Measurements from ENCODE around the gene NDUFAF5. TPM values are rescaled to one million over a fixed set of nuclear protein-coding genes. Genes with fewer than 3 reads are reported as not detected.

Gene NDUFAF5
- total RNA-seq, 4 donors from 2014 or later, result 4.0 to 18.4 (median 14.8) TPM

DNA sequence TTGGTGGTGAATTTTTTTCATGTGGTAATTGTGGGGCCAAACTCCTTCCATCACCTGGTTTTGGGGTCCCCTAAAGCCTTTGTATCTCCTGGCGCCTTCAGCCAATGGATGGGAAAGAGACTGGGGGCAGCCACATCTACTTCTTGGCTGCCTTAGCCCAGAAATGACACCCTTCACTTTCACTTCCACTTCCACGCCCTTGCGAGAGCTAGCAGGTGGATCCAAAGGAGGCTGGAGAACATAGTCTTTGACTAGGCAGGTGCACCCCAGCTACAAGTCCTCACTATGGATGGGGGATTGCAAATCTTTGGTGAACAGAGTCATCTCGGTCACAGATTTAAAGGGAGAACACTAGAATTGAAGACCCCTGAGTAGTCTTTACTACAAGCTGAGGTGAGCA lies 70.8 kb downstream of the NDUFAF5 start:
- WGBS, 2 donors (ENCODE audit: low coverage in 1 of 2), result 82 to 100% methylated on average over 1 to 4 of the region's 4 CpGs
- TF ChIP-seq POLR2AphosphoS5 (IDR thresholded peaks at IDR 0.05) (no peak), POLR2A (IDR thresholded peaks at IDR 0.05) (no peak), EP300 (IDR thresholded peaks at IDR 0.05; ENCODE audit: low read depth) (no peak)
- TF ChIP-seq, protein P1, sequence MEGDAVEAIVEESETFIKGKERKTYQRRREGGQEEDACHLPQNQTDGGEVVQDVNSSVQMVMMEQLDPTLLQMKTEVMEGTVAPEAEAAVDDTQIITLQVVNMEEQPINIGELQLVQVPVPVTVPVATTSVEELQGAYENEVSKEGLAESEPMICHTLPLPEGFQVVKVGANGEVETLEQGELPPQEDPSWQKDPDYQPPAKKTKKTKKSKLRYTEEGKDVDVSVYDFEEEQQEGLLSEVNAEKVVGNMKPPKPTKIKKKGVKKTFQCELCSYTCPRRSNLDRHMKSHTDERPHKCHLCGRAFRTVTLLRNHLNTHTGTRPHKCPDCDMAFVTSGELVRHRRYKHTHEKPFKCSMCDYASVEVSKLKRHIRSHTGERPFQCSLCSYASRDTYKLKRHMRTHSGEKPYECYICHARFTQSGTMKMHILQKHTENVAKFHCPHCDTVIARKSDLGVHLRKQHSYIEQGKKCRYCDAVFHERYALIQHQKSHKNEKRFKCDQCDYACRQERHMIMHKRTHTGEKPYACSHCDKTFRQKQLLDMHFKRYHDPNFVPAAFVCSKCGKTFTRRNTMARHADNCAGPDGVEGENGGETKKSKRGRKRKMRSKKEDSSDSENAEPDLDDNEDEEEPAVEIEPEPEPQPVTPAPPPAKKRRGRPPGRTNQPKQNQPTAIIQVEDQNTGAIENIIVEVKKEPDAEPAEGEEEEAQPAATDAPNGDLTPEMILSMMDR (IDR thresholded peaks at IDR 0.05), result no peak
- H3K9me3 ChIP-seq, result no peaks in the 10 kb centered on the region
- no peak overlapping the region for H3K4me3 ChIP-seq
- intact Hi-C loops (cut with DNase I; ENCODE audit: low total_unique reads) (no loop called here), in situ Hi-C loops (cut with MboI; ENCODE audit: low pct_ligation_motif_present in 1 of 4, low pct_unique_long_range_greater_than_20kb in 1 of 4, low sequenced_read_pairs in 3 of 4) (no loop called here)
- no peak overlapping the region for H3K27ac ChIP-seq
- H3K4me1 ChIP-seq, result peaks cover 0 to 6% (median 0%) of the 10 kb centered on the region in 4 donors
- H3K27me3 ChIP-seq, result no peaks in the 10 kb centered on the region
- no peak for DNase-seq
- no peaks in the 10 kb centered on the region for H3K36me3 ChIP-seq

DNA sequence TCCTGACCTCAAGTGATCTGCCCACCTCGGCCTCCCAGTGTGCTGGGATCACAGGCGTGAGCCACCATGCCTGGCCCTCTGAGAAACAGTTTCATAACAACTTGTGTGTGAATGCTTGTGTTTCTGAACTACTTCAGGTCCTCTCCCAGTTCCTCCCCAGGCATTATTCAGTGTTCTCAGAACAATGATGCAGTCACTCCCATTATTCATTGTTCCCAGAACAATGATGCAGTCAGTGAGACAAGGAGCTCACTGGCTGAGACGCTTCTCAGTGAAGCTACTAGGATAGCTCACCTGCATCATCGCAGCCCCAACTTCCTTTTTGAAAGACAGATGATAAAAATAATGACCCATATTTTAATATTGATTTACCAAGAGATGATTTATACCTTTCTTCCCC lies 71.5 kb downstream of the NDUFAF5 start:
- DNase-seq, result no peak
- in situ Hi-C loops (cut with MboI; ENCODE audit: low pct_ligation_motif_present in 1 of 4, low pct_unique_long_range_greater_than_20kb in 1 of 4, low sequenced_read_pairs in 3 of 4), result no loop called here
- Histone ChIP-seq H3K4me1 (peaks cover 0 to 6% (median 0%) of the 10 kb centered on the region in 4 donors), H3K27me3 (no peaks in the 10 kb centered on the region), H3K9me3 (no peaks in the 10 kb centered on the region), H3K36me3 (no peaks in the 10 kb centered on the region), H3K4me3 (no peak overlapping the region), H3K27ac (no peak overlapping the region)
- 57 to 77% methylated on average over 2 to 4 of the region's 4 CpGs for WGBS, 2 donors (ENCODE audit: low coverage in 1 of 2)
- TF ChIP-seq EP300 (IDR thresholded peaks at IDR 0.05; ENCODE audit: low read depth) (no peak), POLR2A (IDR thresholded peaks at IDR 0.05) (no peak), POLR2AphosphoS5 (IDR thresholded peaks at IDR 0.05) (no peak)
- TF ChIP-seq, protein P1 (IDR thresholded peaks at IDR 0.05), result no peak
- intact Hi-C loops (cut with DNase I; ENCODE audit: low total_unique reads), result no loop called here

DNA sequence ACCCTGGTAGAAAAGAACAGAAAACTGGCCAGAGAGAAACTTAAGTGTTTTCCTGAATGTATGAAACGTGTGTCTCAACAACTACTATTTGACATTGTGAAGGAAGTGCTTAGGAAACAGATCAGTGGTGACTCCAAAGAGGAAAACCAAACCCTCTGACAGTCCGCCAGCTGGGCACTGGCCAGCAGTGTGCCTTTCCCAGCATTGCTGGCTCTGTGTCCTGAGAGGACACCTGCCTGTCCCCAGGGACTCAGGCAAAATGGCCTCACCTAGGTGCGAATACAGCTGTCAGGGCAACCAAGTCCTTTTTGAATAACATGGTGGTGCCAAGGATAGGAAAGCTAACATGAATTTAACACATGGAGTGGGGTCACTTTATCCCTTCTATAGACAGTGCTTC lies 72.5 kb downstream of the NDUFAF5 start:
- in situ Hi-C loops (cut with MboI; ENCODE audit: low pct_ligation_motif_present in 1 of 4, low pct_unique_long_range_greater_than_20kb in 1 of 4, low sequenced_read_pairs in 3 of 4), result no loop called here

DNA sequence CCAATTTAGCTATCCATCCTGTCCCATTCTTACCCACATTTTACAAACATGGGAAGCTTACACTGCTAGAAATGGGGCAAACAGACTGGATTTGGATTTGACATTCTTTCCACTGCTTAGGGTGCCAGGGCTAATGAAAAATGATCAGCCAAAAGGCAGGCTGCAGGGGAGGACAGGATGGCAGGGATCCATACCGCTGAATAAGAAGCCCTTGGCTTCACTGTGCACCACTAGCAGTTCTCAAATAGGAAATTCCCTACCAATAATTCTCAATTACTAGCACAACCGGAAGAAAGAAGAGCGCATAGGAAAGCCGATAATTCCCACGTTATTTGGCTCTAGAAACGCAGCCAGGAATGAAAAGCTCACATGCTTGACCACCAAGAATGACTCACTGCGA lies 73.1 kb downstream of the NDUFAF5 start:
- no peak overlapping the region for H3K4me3 ChIP-seq
- in situ Hi-C loops (cut with MboI; ENCODE audit: low pct_ligation_motif_present in 1 of 4, low pct_unique_long_range_greater_than_20kb in 1 of 4, low sequenced_read_pairs in 3 of 4), result no loop called here
- no peaks in the 10 kb centered on the region for H3K36me3 ChIP-seq
- H3K9me3 ChIP-seq, result no peaks in the 10 kb centered on the region
- TF ChIP-seq POLR2A (IDR thresholded peaks at IDR 0.05), result no peak
- TF ChIP-seq, protein P1 (IDR thresholded peaks at IDR 0.05), result no peak
- TF ChIP-seq EP300 (IDR thresholded peaks at IDR 0.05; ENCODE audit: low read depth), result no peak
- TF ChIP-seq POLR2AphosphoS5 (IDR thresholded peaks at IDR 0.05), result no peak
- intact Hi-C loops (cut with DNase I; ENCODE audit: low total_unique reads), result no loop called here
- 62 to 78% methylated on average over 5 to 7 of the region's 7 CpGs for WGBS, 2 donors (ENCODE audit: low coverage in 1 of 2)
- no peaks in the 10 kb centered on the region for H3K4me1 ChIP-seq
- DNase-seq, result no peak
- H3K27ac ChIP-seq, result peak overlapping the region in 2 of 4 donors; percentile 16 to 19
- no peaks in the 10 kb centered on the region for H3K27me3 ChIP-seq

More for the DNA sequence above, 72.5 kb downstream of the NDUFAF5 start:
- intact Hi-C loops (cut with DNase I; ENCODE audit: low total_unique reads), result no loop called here
- peak overlapping the region in 2 of 4 donors; percentile 16 to 19 for H3K27ac ChIP-seq
- no peak for TF ChIP-seq EP300 (IDR thresholded peaks at IDR 0.05; ENCODE audit: low read depth)
- TF ChIP-seq, protein P1 (IDR thresholded peaks at IDR 0.05), result no peak
- no peak for TF ChIP-seq POLR2AphosphoS5 (IDR thresholded peaks at IDR 0.05)
- TF ChIP-seq POLR2A (IDR thresholded peaks at IDR 0.05), result no peak
- no peaks in the 10 kb centered on the region for H3K9me3 ChIP-seq
- H3K27me3 ChIP-seq, result no peaks in the 10 kb centered on the region
- DNase-seq, result no peak
- H3K36me3 ChIP-seq, result no peaks in the 10 kb centered on the region
- 44 to 50% methylated on average over 2 to 3 of the region's 3 CpGs for WGBS, 2 donors (ENCODE audit: low coverage in 1 of 2)
- no peaks in the 10 kb centered on the region for H3K4me1 ChIP-seq
- H3K4me3 ChIP-seq, result no peak overlapping the region

All from transverse colon (tissue), 4 donors.